Stimulated activated CD4-positive, alpha-beta T cell treated with anti-CD3 and anti-CD28 coated beads, Interleukin-4, amount 100 ng/mL, for 48 hours (primary cell): ENCODE results near the gene DPF3.

Experiments used
- DNase-seq, 2 donors: peaks; one replicate each; pipeline ENCODE4 v3.0.0-alpha.2; 2020; ENCODE audit warnings: low read depth in 2 of 2

DPF3 gene

GRCh38 chr14:72616811-72617210 is 277.1 kb downstream of the DPF3 start:
- DNase-seq: no peak

- DNase-seq: no peak
Observed at GRCh38 chr14:72616294-72616693, 277.6 kb downstream of the DPF3 start.

GRCh38 chr14:72615451-72616121 is 278.3 kb downstream of the DPF3 start:
- DNase-seq: no peak

- DNase-seq: no peak
Observed at GRCh38 chr14:72614891-72615415, 278.9 kb downstream of the DPF3 start.

- DNase-seq: no peak
Observed at GRCh38 chr14:72614365-72614764, 279.5 kb downstream of the DPF3 start.

GRCh38 chr14:72613975-72614319 is 280.0 kb downstream of the DPF3 start:
- DNase-seq: no peak

- DNase-seq: no peak
Observed at GRCh38 chr14:72613231-72613974, 280.5 kb downstream of the DPF3 start.

GRCh38 chr14:72612041-72612440 is 281.9 kb downstream of the DPF3 start:
- DNase-seq: no peak

GRCh38 chr14:72611506-72611905 is 282.4 kb downstream of the DPF3 start:
- DNase-seq: no peak

GRCh38 chr14:72610831-72611200 is 283.1 kb downstream of the DPF3 start:
- DNase-seq: no peak

GRCh38 chr14:72610096-72610830 is 283.6 kb downstream of the DPF3 start:
- DNase-seq: no peak

GRCh38 chr14:72609205-72609916 is 284.5 kb downstream of the DPF3 start:
- DNase-seq: no peak

GRCh38 chr14:72608391-72609204 is 285.3 kb downstream of the DPF3 start:
- no peak for DNase-seq

GRCh38 chr14:72607386-72608130 is 286.3 kb downstream of the DPF3 start:
- no peak for DNase-seq

- no peak for DNase-seq
Observed at GRCh38 chr14:72606879-72607278, 287.0 kb downstream of the DPF3 start.

- DNase-seq: no peak
Observed at GRCh38 chr14:72605921-72606220, 288.0 kb downstream of the DPF3 start.

GRCh38 chr14:72605096-72605920 is 288.6 kb downstream of the DPF3 start:
- DNase-seq: no peak

GRCh38 chr14:72604133-72604532 is 289.8 kb downstream of the DPF3 start:
- no peak for DNase-seq

- DNase-seq: no peak
Observed at GRCh38 chr14:72603639-72604038, 290.3 kb downstream of the DPF3 start.
